Measurements from ENCODE around the gene IL10RB.

DNA sequence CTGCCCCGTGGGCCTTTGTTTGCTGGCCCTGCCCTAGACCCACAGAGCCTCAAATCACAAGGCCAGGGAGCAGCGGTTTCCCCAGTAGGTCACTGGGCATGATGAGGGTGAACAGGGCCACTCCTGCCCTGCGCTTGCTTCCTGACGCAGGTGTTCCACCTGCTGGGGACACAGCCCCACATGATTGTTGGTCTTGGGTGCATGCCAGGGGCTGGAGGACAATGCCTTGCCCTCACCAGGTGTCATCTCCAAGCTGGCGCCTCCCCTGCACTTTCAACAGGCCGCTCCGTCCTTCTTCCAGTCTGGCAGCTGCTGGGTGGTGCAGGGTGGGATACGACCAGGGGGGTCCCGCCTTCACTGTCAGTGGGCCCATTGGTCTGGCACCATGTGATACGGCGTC, 24.3 kb downstream of the IL10RB start:
- TF ChIP-seq, protein P1, sequence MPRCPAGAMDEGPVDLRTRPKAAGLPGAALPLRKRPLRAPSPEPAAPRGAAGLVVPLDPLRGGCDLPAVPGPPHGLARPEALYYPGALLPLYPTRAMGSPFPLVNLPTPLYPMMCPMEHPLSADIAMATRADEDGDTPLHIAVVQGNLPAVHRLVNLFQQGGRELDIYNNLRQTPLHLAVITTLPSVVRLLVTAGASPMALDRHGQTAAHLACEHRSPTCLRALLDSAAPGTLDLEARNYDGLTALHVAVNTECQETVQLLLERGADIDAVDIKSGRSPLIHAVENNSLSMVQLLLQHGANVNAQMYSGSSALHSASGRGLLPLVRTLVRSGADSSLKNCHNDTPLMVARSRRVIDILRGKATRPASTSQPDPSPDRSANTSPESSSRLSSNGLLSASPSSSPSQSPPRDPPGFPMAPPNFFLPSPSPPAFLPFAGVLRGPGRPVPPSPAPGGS (IDR thresholded peaks at IDR 0.05) = no peak
- TF ChIP-seq CHD2 (IDR thresholded peaks at IDR 0.05; ENCODE audit: low read length, partially characterized antibody) = no peak
- no peak for TF ChIP-seq POLR2A (IDR thresholded peaks at IDR 0.05; ENCODE audit: low read length)
- TF ChIP-seq RAD21 (conservative IDR thresholded peaks at IDR 0.05 in 1 of 2, IDR thresholded peaks at IDR 0.05 in 1 of 2) = no peak
- TF ChIP-seq, protein P2, sequence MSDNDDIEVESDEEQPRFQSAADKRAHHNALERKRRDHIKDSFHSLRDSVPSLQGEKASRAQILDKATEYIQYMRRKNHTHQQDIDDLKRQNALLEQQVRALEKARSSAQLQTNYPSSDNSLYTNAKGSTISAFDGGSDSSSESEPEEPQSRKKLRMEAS (IDR thresholded peaks at IDR 0.05) = no peak
- TF ChIP-seq RFX5 (IDR thresholded peaks at IDR 0.05) = no peak
- no peak for TF ChIP-seq CEBPB (IDR thresholded peaks at IDR 0.05)
- no peak for TF ChIP-seq EHF (CRISPR knock-in tag; IDR thresholded peaks at IDR 0.05)
- TF ChIP-seq, protein P3, sequence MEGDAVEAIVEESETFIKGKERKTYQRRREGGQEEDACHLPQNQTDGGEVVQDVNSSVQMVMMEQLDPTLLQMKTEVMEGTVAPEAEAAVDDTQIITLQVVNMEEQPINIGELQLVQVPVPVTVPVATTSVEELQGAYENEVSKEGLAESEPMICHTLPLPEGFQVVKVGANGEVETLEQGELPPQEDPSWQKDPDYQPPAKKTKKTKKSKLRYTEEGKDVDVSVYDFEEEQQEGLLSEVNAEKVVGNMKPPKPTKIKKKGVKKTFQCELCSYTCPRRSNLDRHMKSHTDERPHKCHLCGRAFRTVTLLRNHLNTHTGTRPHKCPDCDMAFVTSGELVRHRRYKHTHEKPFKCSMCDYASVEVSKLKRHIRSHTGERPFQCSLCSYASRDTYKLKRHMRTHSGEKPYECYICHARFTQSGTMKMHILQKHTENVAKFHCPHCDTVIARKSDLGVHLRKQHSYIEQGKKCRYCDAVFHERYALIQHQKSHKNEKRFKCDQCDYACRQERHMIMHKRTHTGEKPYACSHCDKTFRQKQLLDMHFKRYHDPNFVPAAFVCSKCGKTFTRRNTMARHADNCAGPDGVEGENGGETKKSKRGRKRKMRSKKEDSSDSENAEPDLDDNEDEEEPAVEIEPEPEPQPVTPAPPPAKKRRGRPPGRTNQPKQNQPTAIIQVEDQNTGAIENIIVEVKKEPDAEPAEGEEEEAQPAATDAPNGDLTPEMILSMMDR (IDR thresholded peaks at IDR 0.05) = no peak
- TF ChIP-seq JUN (IDR thresholded peaks at IDR 0.05) = no peak
- TF ChIP-seq HDAC2 (IDR thresholded peaks at IDR 0.05) = no peak
- TF ChIP-seq EP300 (IDR thresholded peaks at IDR 0.05) = no peak
- TF ChIP-seq, protein P4, sequence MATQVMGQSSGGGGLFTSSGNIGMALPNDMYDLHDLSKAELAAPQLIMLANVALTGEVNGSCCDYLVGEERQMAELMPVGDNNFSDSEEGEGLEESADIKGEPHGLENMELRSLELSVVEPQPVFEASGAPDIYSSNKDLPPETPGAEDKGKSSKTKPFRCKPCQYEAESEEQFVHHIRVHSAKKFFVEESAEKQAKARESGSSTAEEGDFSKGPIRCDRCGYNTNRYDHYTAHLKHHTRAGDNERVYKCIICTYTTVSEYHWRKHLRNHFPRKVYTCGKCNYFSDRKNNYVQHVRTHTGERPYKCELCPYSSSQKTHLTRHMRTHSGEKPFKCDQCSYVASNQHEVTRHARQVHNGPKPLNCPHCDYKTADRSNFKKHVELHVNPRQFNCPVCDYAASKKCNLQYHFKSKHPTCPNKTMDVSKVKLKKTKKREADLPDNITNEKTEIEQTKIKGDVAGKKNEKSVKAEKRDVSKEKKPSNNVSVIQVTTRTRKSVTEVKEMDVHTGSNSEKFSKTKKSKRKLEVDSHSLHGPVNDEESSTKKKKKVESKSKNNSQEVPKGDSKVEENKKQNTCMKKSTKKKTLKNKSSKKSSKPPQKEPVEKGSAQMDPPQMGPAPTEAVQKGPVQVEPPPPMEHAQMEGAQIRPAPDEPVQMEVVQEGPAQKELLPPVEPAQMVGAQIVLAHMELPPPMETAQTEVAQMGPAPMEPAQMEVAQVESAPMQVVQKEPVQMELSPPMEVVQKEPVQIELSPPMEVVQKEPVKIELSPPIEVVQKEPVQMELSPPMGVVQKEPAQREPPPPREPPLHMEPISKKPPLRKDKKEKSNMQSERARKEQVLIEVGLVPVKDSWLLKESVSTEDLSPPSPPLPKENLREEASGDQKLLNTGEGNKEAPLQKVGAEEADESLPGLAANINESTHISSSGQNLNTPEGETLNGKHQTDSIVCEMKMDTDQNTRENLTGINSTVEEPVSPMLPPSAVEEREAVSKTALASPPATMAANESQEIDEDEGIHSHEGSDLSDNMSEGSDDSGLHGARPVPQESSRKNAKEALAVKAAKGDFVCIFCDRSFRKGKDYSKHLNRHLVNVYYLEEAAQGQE (IDR thresholded peaks at IDR 0.05) = no peak
- TF ChIP-seq BHLHE40 (IDR thresholded peaks at IDR 0.05; ENCODE audit: low read depth, low read length) = no peak

All from A549 (cell line).